GM18508 (cell line): ENCODE data around the gene CCDC149.

Experiments used
- ATAC-seq: cut with Tn5 transposase; IDR thresholded peaks from one replicate; pipeline ENCODE4 v1.9.1; 2021; ENCODE audit warnings: moderate number of reproducible peaks; ENCODE audit not compliant: insufficient read depth, unreplicated experiment

CCDC149 gene

DNA sequence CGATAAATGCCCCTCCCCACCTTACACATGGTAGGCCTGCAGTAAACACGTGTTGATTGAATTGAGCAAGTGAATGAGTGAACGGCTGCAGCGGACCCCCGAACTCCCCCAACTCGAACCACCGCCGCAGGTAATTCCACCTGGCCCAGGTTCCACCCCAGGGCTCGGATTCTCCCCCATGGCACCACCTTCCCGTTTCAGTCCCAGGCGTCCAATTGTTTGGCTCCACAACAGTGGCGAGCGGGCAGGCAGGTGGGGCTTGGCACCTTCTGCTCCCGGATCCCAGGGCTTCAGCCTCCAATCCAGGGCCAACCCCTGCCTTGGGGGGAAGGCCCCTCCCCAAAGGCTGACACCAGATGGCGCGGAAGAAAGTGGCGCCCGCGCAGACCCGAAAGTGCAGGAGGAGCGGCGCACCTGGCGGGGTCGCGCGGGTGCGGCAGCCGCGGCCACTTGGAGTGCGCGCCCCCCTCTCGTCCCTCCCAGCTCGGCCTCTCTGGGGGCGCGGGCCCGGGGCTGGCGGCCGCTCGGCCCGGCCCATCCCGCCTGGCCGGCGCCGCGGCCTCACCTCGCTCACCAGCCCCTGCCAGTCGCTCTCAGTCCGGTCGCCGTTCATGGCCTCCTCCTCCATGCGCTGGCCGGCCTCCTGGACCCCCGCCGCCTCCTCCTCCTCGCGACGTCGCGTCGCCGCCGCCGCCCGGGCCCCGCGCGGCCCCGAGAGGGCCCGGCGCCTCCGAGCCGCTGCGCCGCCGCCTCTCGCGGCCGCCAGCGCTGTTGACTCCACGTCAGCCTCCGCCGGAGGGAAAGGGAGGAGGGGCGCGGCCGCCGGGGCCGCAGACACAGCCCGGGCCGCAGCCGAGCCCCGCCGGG, at the start of gene CCDC149:
TSS of gene CCDC149 (minus strand) at position 791 of the 867 bp plus-strand sequence. CDS start at position 613, 178 bp downstream.
- ATAC-seq = no peak

DNA sequence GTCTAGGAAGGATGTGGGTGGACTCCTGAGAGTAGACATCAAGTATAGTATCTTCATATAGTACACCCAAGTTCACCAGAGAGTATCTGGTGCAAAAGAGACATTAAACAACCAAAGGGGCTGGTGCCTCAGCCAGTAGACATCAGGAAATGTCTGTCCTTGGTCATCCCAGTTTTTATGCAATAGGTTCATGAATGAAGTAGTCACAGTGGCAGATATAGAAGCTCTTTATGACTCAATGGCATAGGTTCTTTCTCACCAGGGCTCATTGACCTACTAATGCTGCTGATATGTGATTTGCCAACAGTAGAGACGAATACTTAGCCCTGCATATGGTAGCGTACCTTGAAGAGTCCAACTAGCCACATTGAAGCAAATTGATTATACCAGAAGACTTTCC, 45.0 kb upstream of the CCDC149 start:
- no peak for ATAC-seq

DNA sequence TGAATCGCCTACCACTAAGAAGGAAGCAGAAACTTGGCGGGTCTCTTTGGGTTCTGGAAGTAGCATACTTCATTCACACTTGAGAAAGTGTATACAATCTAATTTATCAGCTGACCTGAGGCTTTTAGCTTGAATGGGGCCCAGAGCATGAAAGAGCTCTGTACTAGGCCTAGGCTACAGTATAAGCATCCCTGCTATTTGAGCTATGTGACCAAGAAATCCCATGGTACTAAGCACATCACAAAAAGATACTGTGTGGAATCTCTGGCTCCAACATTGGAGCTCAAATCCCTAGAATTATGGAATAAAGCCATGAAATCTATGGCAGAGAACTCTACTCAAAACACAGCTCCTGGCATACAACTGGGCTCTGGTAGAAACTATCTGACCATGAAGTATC, 43.9 kb upstream of the CCDC149 start:
- no peak for ATAC-seq

DNA sequence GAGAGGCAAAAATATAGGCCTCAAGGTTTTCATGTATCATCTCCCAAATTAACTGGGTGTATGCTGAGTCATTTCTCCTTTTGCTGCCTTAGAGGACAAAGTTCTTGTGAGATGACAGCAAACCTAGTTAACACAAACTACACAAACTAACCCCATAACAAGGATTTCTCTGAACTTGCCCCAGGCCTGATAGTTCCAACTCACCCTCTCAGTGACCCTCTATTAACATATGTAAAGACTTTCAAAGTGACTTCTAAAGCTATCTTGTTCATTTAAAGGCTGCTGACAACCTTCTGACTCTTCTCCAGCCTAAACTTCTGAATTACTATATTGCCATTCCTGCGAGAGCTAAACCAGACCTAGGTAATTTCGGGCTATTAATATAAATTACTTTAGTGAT, 43.2 kb upstream of the CCDC149 start:
- ATAC-seq = no peak

DNA sequence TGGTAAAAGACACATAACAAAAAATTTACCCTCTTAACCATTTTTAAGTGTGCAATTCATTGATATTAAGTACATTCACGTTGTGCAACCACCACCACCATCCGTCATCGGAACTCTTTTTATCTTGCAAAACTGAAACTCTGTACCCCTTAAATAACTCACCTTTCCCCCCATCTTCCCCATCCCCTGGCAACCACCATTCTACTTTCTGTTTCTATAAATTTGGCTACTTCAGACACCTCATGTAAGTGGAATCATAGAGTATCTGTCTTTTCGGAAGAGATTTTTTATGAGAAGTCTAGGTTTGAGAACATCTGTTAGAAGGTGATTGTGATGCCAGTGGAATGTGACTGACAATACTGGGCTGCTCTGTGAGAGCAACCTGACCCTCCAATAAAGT, 39.8 kb upstream of the CCDC149 start:
- no peak for ATAC-seq

DNA sequence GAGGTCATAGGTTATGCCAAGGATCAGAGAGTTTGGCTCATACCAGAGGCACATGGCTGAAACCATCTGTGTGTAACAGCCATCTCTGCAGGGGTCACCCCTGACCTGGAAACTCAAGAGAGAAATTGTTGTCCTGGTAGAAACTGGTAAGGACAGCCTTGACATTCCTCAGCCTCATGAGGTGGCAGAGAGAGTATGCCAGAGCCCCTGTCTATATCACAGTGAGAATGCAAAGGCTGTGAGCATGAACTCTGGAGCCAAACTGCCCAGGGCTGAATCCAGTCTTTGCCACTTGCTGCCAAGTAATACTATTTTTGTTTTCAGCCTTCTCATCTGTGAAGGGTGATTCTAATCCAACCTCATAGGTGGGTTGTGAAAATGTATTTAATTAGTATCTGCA, 37.1 kb upstream of the CCDC149 start:
- ATAC-seq = no peak

DNA sequence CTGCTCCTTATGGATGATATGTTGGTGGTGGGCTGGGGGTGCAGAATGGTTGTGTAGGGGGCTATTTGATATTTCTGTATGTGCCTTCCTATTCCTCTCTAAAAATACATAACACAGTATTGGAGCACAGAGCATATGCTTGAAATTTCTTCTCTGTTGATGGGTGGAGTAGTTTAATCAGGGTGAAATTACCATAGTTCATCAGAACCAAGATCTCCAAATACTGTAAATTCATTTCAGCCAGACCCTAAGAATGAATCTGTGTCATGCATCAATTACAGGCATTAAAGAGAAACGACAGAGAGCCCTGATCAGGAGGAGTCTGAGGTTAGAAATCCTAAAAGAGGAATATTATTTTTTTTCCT, 25.1 kb upstream of the CCDC149 start:
- ATAC-seq = no peak

DNA sequence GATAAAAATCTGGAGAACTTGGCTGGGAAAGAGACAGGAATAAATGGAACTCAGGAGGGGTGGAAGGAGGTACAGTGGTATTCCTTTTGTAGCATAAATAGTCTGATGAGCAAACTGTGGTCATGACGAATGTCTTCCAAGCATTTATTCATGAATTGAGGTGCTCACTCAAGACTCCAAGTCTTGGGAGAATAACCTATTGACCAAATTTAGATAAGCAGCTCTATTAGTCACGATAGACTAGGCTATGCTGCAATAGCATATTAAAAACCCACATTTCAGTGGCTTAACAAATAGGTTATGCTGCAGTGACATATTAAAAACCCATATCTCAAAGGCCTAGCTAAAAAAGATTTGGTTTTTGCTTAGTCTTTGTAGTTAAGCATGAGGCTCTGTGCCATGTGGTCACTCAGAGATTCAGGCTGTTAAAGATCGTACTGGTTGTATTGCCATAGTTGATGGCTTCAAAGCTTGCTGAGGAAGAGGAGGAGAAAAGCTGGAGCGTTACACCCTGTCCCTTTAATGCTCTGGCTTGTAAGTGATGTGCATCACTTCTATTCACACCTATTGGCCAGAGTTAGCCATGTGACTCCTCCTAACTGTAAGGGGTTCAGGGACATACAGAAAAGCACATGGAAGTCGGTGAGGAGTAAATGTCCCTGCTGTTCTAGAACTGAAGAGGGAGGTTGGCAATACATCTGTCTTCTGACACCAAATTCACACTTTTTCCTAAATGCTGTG, 24.5 kb upstream of the CCDC149 start:
- ATAC-seq = no peak

DNA sequence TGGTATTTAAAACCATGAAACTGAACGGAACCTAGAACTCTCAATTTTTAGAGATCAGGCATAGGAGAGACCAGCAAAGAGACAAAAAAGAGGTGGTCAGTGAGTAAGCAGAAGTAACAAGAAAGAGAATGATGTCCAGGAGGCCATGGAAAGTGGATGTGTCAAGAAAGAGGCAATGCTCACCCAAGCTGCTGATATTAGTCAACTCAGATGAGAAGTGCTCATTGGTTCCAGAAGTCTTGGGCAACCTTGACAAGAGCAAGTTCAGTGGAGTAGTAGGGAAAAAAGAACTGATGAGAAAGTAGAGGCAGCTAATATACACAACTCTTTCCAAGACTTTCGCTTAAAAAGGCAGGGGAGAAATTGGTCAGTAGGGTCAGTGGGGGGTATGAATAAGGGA, 23.0 kb upstream of the CCDC149 start:
- ATAC-seq = no peak

DNA sequence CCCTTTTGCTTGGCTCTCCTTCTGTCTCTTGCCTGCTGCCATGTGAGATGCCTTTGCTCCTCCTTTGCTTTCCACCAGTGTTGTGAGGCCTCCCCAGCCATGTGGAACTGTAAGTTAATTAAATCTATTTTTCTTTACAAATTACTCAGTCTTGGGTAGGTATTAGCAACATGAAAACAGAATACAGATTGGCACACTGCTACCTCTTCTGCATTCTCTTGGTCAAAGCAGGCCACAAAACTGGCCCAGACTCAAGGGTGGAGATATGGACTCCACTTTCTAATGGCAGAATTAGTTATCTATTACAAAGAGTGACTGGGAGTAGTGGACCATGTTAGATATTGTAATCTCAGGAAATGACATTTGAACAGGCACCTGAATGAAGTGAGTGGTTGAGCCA, 21.5 kb upstream of the CCDC149 start:
- no peak for ATAC-seq

DNA sequence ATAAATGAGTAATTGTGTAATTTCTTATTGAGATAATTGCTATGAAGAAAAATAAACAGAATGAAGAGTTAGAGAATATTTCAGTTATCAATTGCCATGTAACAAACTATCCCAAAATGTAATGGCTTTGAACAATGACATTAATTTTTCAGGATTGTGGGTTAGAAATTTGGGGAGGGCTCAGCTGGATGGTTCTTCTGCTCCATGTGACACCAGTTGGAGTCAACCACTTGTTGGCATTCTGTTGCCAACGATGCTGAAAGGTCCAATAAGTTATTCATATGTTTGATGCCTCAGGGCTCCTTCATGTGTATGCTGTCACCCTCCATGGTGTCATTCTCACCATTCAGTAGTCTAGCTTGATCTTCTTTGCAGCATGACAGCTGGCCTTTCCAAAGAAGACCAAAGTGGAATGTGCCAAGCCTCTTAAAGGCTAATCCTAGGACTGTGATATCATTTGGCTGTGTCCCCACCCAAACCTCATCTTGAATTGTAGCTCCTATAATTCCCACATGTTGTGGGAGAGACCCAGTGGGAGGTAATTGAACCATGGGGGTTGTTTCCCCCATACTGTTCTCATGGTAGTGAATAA, 20.9 kb upstream of the CCDC149 start:
- no peak for ATAC-seq

DNA sequence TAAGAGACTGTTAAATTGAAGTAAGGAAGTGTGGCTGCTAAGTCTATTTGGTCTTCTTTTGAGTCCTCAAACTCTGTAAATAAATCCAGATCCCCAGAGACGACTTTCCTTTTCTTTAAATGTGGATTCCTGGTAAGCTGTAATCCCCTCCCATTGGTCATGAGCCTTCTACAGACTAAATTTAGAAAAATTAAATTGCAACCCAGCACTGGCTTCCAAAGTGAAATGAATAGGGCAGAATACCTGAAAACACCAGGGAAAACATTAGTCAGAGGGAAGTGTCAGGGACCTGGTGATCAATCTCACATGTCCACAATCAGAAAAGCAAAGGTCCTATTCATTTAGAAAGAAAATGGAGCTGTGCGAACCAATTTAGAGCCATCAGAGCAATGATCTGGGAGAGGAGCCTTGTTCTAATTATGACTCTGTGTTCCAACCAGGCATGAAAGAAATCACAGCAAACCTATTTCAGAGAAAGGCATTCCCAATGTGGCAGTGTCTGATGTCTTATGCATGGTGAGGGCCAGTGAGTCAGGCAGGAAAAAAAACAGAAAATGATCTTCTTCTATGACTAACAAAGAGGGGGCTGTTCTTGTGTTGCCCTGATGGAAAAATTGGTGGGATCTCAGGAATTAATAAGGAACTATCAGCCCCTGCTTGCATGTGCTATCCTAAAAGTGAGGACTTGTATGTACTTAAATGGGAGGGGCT, 19.8 kb upstream of the CCDC149 start:
- ATAC-seq = no peak

DNA sequence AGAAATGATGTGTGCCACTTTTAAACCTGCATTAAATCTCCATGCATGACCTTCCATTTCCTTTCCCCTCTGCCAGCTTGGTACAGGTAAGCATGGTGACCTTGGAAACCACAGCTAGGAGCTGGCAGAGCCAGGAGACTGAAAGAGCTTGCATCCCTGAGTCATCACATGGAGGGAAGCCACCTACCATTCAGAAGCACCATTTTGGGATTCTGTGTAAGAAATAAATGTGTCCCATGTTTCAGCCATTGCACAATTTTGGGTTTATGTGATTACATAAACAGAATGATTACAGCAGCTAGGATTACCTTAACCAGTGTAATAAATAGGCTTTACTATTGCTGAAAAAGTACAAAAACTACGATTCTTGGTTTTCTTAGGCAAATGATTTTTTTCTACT, 17.3 kb upstream of the CCDC149 start:
- no peak for ATAC-seq

DNA sequence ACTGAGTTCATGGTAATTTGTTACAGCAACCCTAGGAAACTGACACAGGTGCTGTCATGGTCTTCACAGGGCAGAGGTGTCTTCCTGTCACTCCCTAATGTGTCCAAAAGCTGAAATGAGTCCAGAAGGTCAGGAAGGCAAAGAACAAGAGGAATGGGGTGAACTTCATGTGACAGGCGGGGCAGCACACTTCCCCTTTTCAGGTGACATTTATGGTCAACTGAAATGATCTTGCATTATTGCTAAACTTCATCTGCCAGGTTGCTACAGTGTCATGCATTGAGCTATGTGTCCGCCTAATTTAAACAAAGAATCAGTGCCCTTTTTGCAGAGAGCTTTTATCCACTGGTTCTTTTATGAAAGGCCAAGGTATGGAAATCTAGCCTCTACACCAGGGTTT, 15.9 kb upstream of the CCDC149 start:
- ATAC-seq = no peak

DNA sequence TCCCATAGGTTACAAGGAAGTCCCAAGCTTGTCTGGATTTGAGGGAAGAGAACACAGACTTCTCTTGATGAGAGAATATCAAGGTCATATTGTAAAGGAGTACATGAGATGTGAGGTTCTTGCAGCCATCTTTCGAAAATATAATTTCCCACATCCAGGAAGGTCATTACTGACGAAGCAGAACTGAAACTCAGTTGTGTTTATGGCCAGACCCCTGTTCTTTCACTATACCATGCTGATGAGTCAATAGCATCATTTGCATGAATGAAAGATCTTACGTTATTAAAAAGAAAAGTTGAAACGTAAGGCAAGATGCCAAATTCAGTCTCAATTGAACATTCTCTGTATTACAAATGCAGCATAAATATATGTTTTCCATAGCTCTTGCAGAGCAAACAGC, 14.2 kb upstream of the CCDC149 start:
- no peak for ATAC-seq

DNA sequence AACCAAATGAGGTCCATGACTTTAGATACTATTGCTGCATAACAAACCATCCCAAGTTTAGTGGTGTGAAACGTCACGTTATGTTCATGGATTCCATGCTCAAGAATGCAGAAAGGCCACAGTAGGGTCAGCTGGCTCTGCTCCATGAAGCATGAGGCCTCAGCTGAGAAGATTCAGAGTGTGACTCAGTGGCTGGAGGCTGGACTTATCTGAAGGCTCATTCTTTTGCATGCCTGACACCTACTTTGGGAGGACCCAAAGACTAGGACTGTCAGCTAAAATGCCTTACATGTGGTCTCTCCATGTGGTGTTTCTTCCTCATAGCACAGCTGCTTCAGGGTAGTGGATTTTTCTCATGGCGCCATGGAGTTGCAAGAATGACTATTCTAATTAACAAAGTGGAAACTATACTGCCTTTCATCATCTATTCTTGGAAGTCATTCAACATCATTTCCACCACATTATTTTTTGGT, 11.5 kb upstream of the CCDC149 start:
- ATAC-seq = no peak

DNA sequence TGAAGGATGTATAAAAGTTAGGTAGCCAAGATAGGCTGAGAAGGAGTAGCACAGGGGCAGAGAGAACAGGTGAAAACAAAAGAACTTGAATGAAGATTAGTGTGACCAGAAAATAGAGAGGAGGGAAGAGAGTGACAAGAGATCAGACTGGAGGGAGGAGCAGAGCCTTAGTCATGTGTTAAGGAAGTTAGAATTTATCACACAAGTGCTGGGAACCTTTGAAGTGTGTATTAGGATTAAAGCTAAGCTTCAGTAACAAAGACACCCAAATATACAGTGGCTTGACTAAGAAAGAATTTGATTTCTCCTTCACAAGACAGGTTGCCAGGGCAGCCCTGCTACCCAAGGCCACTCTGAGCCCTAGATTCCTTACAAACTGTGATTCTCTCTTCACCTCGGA, 10.7 kb upstream of the CCDC149 start:
- ATAC-seq = no peak

DNA sequence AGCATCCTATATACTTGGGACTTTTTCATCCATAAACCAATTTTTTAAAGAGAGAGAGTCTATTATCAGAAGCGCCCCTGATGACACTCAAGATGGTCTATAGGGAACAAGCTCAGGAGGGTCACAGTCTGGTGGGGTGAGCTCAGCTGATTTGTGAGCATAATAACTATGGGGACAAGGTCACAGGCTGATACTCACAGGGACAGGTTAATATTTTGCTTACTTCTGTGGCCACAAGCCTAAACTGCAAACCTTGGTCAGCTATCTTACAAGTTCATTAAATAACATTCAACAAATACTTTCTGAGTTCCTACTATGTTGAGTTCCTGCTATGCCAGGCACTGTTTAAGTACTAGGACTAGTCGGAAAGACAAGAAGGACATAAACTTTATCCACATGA, 10.2 kb upstream of the CCDC149 start:
- no peak for ATAC-seq

DNA sequence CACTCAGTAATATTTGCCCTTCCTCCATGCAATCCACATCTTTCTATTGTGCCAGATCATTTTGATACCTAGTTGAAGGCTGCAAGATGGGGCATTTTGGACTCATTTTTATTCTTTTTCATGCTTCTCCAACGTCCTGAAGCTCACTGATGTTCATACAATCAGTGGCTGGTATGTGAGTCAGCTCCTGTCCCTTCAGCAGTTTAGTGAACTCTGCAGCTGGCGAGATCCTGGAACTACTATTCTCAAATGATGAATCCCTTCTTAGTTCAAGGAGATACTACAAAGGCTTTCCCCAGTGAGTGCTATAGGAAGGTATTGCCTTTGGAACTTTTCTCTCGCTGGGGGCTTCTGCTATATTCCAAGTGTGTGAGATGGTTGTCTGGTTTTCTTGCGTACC, 9.6 kb upstream of the CCDC149 start:
- no peak for ATAC-seq

DNA sequence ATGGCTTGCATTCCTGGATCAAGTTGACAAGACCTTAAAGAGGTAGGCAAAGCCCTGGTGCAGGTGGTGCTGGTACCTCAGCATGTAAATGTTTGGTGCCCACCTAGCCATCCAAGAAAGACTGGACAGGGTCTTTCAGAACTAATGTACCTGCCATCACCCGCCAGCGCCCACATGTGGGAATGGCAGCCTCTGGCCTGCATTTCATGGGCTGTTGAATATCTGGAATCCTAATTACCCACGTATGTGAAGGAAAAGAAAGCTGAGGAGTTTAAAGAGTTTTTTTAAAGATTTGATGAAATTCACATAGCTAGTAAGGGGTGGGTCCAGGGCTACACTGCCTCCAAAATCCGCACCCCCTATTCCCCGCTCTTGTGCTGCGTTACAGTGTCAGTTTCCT, 8.6 kb upstream of the CCDC149 start:
- ATAC-seq = no peak

DNA sequence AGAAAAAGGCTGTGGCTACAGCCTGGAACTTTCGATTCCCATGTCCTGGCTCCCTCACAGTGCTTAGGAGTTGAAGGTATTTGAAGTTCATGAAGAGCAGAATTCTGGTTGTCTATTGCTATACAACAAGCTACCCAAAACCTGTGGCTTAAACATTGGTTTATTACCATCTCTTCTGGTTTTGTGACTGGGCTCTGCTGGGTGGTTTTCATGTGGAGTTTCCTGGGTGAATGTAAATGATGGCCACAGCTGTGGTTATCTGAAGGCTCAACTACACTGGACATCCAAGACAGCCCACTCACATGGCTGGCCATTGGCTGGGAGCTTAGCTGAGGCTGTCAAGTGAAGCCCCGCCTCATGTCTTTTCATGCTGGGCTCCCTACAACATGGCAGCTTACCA, 7.2 kb upstream of the CCDC149 start:
- ATAC-seq = no peak
